ENCODE results near the gene GPR152.
"Not testable (repeated sequence)": the region's sequence is repeated elsewhere in the genome, so short reads cannot be mapped to it uniquely, and the experiment has no call there.

The GPR152 gene

DNA sequence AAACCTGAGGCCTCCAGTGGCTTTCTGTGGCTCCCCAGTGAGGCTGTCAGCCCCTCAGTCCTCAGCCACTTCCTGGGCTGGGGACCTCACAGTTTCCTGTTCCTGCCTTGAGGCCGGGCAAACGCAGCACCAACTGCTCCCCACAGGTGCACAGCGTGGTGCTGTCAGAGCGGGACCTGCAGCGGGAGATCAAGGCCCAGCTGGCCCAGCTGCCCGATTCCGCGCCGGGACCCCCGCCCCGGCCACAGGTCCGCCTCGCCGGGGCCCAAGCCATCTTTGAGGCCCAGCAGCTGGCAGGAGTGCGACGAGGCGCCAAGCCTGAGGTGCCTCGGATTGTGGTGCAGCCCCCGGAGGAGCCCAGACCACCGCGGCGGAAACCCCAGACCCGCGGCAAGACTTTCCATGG, 43.3 kb downstream of the GPR152 start:
- Histone ChIP-seq H3K4me3 (ENCODE audit: low read depth in 1 of 5, low read length in 5 of 5) (no peak overlapping the region), H3K9me3 (ENCODE audit: control insufficient read depth in 5 of 5, low read length in 5 of 5) (no peaks in the 10 kb centered on the region), H3K4me1 (ENCODE audit: control insufficient read depth in 5 of 5, insufficient read depth in 5 of 5, low read length in 5 of 5) (peaks cover 0 to 18% (median 8%) of the 10 kb centered on the region in 5 donors), H3K36me3 (ENCODE audit: control insufficient read depth in 5 of 5, insufficient read depth in 5 of 5, low read length in 5 of 5) (no peaks in the 10 kb centered on the region), H3K27ac (ENCODE audit: low read depth, low read length) (no peak overlapping the region), H3K9ac (ENCODE audit: low read length in 5 of 5) (no peak overlapping the region), H3K27me3 (ENCODE audit: control insufficient read depth in 5 of 5, insufficient read depth in 4 of 5, low read length in 5 of 5) (peaks cover 55 to 75% (median 59%) of the 10 kb centered on the region in 5 donors)

DNA sequence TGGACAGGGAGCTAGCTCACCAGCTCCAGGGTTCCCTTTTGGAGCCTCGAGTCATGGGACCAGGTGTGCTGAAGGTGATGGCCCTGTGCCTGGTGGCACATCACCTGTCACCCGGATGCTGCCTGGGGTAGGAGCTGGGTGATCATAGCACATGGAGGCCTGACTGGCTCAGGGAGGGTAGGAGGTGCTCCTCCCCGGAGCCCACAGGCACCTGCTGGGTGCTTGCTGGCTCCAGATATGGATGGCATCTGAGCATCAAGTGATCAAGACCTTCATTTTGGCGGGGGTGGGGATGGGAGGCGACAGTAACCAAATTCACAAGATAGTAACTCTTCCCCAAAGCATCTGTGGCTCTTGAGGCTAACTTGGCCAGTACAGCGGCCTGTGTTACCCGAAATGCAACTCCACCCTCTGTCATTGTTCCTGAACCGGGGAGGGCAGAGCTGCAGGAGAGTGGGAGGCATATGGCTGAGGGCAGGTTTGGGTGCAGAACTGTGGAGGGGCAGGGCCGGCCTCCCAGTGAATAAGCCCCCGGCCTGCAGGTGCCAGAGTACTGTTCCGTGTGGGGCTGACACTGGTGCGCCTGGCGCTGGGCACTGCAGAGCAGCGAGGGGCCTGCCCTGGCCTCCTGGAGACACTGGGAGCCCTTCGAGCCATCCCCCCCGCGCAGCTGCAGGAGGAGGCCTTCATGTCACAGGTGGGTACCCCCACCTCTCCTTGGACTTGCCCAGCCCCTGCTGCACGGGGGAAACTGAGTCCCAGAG, 43.9 kb downstream of the GPR152 start:
- Histone ChIP-seq H3K36me3 (ENCODE audit: control insufficient read depth in 5 of 5, insufficient read depth in 5 of 5, low read length in 5 of 5) (no peaks in the 10 kb centered on the region), H3K4me1 (ENCODE audit: control insufficient read depth in 5 of 5, insufficient read depth in 5 of 5, low read length in 5 of 5) (peaks cover 0 to 18% (median 8%) of the 10 kb centered on the region in 5 donors), H3K4me3 (ENCODE audit: low read depth in 1 of 5, low read length in 5 of 5) (no peak overlapping the region), H3K9me3 (ENCODE audit: control insufficient read depth in 5 of 5, low read length in 5 of 5) (no peaks in the 10 kb centered on the region), H3K27me3 (ENCODE audit: control insufficient read depth in 5 of 5, insufficient read depth in 4 of 5, low read length in 5 of 5) (peaks cover 55 to 74% (median 59%) of the 10 kb centered on the region in 5 donors), H3K27ac (ENCODE audit: low read depth, low read length) (no peak overlapping the region), H3K9ac (ENCODE audit: low read length in 5 of 5) (no peak overlapping the region)

DNA sequence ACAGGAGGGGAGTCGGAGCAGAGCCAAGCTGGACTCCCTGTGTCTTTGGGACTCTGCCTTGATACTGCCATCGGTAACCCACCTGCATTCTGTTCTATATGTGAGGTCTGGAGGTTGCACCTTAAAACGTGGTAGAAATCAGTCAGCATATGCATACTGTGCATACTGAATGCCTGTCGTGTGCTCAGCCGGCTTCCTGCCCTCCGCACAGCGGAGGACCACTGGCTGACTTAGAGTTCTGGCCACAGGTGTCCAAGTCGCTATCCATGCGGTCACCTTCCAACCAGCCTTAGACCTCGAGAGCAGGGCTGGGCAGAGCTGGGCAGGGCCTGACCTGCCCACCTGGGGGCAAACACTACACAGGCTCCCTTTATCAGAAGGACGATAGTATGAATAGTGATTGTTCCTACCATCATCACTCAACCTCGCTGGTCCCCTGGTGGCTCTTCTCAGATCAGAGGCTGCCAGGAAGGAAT, 44.8 kb downstream of the GPR152 start:
- Histone ChIP-seq H3K9me3 (ENCODE audit: control insufficient read depth in 5 of 5, low read length in 5 of 5) (no peaks in the 10 kb centered on the region), H3K9ac (ENCODE audit: low read length in 5 of 5) (no peak overlapping the region), H3K4me3 (ENCODE audit: low read depth in 1 of 5, low read length in 5 of 5) (no peak overlapping the region), H3K4me1 (ENCODE audit: control insufficient read depth in 5 of 5, insufficient read depth in 5 of 5, low read length in 5 of 5) (peaks cover 0 to 21% (median 8%) of the 10 kb centered on the region in 5 donors), H3K27ac (ENCODE audit: low read depth, low read length) (no peak overlapping the region), H3K36me3 (ENCODE audit: control insufficient read depth in 5 of 5, insufficient read depth in 5 of 5, low read length in 5 of 5) (no peaks in the 10 kb centered on the region), H3K27me3 (ENCODE audit: control insufficient read depth in 5 of 5, insufficient read depth in 4 of 5, low read length in 5 of 5) (peaks cover 47 to 65% (median 51%) of the 10 kb centered on the region in 5 donors)

DNA sequence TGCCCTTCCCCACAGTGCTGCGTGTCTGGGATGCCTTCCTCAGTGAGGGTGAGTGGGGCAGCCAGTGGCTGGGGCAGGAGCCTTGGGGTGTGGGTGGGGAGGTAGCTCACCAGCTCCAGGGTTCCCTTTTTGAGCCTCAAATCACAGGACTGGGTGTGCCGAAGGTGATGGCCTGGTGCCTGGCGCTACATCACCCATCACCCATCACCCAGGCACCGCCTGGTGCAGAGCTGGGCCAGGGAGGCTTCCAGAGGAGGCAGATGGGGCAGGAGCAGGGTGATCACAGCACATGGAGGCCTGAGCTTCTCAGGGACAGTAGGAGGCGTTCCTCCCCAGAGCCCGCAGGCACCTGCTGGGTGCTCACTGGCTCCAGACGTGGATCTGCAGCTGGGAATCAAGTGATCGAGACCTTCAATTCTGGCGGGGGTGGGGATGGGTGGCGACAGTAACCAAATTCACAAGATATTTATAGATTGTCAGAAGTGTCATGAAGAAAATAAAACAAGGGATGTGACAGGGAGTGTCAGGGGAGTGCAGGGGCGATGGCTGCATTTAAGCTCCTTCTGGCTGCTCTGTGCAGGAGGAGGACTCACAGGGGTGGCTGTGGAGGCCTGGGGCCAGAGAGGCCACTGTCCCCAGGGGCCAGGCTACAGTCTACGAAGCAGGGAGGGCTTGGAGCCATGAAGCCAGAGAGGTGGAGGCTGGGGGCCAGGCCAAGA, 45.4 kb downstream of the GPR152 start:
- H3K4me3 ChIP-seq (ENCODE audit: low read depth in 1 of 5, low read length in 5 of 5): no peak overlapping the region
- peaks cover 41 to 59% (median 45%) of the 10 kb centered on the region in 5 donors for H3K27me3 ChIP-seq (ENCODE audit: control insufficient read depth in 5 of 5, insufficient read depth in 4 of 5, low read length in 5 of 5)
- H3K9ac ChIP-seq (ENCODE audit: low read length in 5 of 5): no peak overlapping the region
- H3K4me1 ChIP-seq (ENCODE audit: control insufficient read depth in 5 of 5, insufficient read depth in 5 of 5, low read length in 5 of 5): peaks cover under 1 to 26% (median 12%) of the 10 kb centered on the region in 5 donors
- no peaks in the 10 kb centered on the region for H3K36me3 ChIP-seq (ENCODE audit: control insufficient read depth in 5 of 5, insufficient read depth in 5 of 5, low read length in 5 of 5)
- no peaks in the 10 kb centered on the region for H3K9me3 ChIP-seq (ENCODE audit: control insufficient read depth in 5 of 5, low read length in 5 of 5)
- no peak overlapping the region for H3K27ac ChIP-seq (ENCODE audit: low read depth, low read length)

DNA sequence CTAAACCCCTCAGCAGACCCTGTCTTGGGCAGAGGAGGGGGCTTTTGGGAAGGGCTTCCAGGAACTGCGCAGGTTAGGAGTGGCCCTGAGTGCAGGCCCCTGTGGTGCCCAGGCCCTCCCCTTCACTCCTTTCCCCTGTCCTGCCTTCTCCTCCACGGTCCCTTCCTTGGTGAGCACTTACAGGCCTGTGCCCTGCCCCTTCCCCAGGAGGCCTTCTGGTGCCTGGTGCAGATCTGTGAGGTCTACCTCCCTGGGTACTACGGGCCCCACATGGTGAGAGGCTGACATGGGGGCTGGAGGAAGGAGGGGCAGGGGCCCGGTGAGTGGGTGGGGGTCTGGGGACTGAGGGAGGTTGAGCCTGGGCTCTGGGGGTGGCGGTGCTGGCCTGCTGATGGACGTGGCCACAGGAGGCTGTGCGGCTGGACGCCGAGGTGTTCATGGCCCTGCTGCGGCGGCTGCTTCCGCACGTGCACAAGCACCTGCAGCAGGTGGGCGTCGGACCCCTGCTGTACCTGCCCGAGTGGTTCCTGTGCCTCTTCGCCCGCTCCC, 46.0 kb downstream of the GPR152 start:
- Histone ChIP-seq H3K4me1 (ENCODE audit: control insufficient read depth in 5 of 5, insufficient read depth in 5 of 5, low read length in 5 of 5) (peaks cover 2 to 28% (median 15%) of the 10 kb centered on the region in 5 donors), H3K9me3 (ENCODE audit: control insufficient read depth in 5 of 5, low read length in 5 of 5) (no peaks in the 10 kb centered on the region), H3K36me3 (ENCODE audit: control insufficient read depth in 5 of 5, insufficient read depth in 5 of 5, low read length in 5 of 5) (no peaks in the 10 kb centered on the region), H3K27ac (ENCODE audit: low read depth, low read length) (no peak overlapping the region), H3K4me3 (ENCODE audit: low read depth in 1 of 5, low read length in 5 of 5) (no peak overlapping the region), H3K9ac (ENCODE audit: low read length in 5 of 5) (no peak overlapping the region), H3K27me3 (ENCODE audit: control insufficient read depth in 5 of 5, insufficient read depth in 4 of 5, low read length in 5 of 5) (peaks cover 35 to 53% (median 38%) of the 10 kb centered on the region in 5 donors)

DNA sequence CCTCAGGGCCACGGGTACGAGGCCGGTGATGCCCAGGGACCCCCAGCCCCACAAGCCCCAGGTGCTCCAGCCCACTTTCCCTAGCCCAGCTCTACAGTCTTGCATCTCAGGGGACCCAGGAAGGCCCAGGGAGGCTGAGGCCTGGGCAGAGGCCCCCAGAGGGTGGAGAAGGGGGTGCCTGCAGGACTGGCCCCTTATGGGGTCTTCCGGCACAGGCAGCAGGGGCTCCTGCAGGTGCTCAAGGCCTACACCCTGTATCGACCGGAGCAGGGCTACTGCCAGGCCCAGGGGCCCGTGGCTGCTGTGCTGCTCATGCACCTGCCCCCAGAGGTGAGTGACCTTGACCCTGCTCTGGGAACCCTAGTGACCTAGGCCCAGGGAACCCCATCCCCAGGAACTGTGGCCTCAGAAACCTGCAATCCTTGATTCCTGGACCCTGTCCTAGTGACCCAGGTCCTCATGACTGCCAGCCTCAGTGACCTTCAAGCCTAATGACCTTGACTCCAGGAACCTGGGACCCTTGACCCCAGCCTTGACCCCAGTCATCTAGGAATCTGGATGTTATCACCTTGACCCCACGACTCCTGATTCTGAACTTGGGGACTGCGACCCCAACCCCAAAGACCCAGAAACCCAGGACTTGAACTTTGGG, 46.7 kb downstream of the GPR152 start:
- H3K9ac ChIP-seq (ENCODE audit: low read length in 5 of 5): no peak overlapping the region
- no peaks in the 10 kb centered on the region for H3K36me3 ChIP-seq (ENCODE audit: control insufficient read depth in 5 of 5, insufficient read depth in 5 of 5, low read length in 5 of 5)
- no peak overlapping the region for H3K27ac ChIP-seq (ENCODE audit: low read depth, low read length)
- peaks cover 29 to 46% (median 33%) of the 10 kb centered on the region in 5 donors for H3K27me3 ChIP-seq (ENCODE audit: control insufficient read depth in 5 of 5, insufficient read depth in 4 of 5, low read length in 5 of 5)
- no peaks in the 10 kb centered on the region for H3K9me3 ChIP-seq (ENCODE audit: control insufficient read depth in 5 of 5, low read length in 5 of 5)
- H3K4me3 ChIP-seq (ENCODE audit: low read depth in 1 of 5, low read length in 5 of 5): no peak overlapping the region
- H3K4me1 ChIP-seq (ENCODE audit: control insufficient read depth in 5 of 5, insufficient read depth in 5 of 5, low read length in 5 of 5): peaks cover 2 to 34% (median 19%) of the 10 kb centered on the region in 5 donors

DNA sequence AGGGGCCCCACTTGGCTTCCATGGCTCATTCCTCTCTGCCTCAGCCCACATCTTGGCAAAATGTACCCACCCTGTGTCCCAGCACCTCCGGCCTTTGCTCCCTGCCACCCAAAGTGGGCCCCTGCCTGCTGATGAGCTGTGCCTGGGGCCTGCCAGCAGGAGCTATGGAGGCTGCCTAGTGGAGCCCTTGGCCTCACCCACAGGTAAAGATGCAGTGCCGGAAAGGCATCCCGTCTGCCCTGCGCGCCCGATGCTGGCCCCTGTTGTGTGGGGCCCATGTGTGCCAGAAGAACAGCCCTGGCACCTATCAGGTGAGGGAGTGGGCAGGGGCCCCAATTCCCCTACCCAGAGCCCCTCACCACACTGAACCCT, 47.3 kb downstream of the GPR152 start:
- peaks cover 5 to 40% (median 26%) of the 10 kb centered on the region in 5 donors for H3K4me1 ChIP-seq (ENCODE audit: control insufficient read depth in 5 of 5, insufficient read depth in 5 of 5, low read length in 5 of 5)
- no peaks in the 10 kb centered on the region for H3K36me3 ChIP-seq (ENCODE audit: control insufficient read depth in 5 of 5, insufficient read depth in 5 of 5, low read length in 5 of 5)
- no peak overlapping the region for H3K27ac ChIP-seq (ENCODE audit: low read depth, low read length)
- H3K9me3 ChIP-seq (ENCODE audit: control insufficient read depth in 5 of 5, low read length in 5 of 5): no peaks in the 10 kb centered on the region
- H3K27me3 ChIP-seq (ENCODE audit: control insufficient read depth in 5 of 5, insufficient read depth in 4 of 5, low read length in 5 of 5): peaks cover 23 to 40% (median 26%) of the 10 kb centered on the region in 5 donors
- H3K4me3 ChIP-seq (ENCODE audit: low read depth in 1 of 5, low read length in 5 of 5): peak overlapping the region in 1 of 5 donors; percentile 6
- no peak overlapping the region for H3K9ac ChIP-seq (ENCODE audit: low read length in 5 of 5)

DNA sequence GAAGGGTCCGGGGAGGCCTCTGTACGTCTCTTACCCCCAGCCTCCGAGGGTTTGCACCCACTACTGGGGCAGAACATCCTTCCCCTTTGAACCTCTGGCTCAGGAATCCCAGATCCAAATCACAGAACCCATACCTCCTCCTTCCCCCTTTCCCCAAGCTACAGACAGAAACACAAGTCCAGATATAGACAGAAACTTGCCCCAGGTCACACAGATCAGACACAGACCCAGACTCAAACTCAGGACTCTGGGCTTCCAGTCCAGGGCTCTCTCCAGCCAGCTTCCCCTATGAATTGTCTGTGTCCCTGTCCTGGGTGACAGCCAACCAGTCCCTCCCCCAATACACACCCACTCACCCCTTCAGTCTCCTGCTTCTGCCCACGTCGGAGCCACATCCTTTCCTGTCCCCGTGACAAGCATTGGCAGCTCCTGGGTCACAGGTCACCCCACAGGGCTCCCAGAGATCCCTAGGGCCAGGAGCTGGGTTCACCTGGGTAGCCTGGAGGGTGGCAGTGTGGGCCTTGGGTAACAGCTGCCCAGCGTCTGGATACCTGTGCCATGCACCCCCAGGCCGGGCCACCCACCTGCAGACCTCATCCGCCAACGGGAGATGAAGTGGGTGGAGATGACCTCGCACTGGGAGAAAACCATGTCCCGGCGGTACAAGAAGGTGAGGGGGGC, 47.9 kb downstream of the GPR152 start:
- Histone ChIP-seq H3K27ac (ENCODE audit: low read depth, low read length) (no peak overlapping the region), H3K4me3 (ENCODE audit: low read depth in 1 of 5, low read length in 5 of 5) (peak overlapping the region in 2 of 5 donors; percentile 6 to 38), H3K9ac (ENCODE audit: low read length in 5 of 5) (no peak overlapping the region), H3K27me3 (ENCODE audit: control insufficient read depth in 5 of 5, insufficient read depth in 4 of 5, low read length in 5 of 5) (peaks cover 18 to 34% (median 22%) of the 10 kb centered on the region in 5 donors), H3K36me3 (ENCODE audit: control insufficient read depth in 5 of 5, insufficient read depth in 5 of 5, low read length in 5 of 5) (peaks cover 0 to under 1% (median 0%) of the 10 kb centered on the region in 5 donors), H3K4me1 (ENCODE audit: control insufficient read depth in 5 of 5, insufficient read depth in 5 of 5, low read length in 5 of 5) (peaks cover 7 to 42% (median 28%) of the 10 kb centered on the region in 5 donors), H3K9me3 (ENCODE audit: control insufficient read depth in 5 of 5, low read length in 5 of 5) (no peaks in the 10 kb centered on the region)

DNA sequence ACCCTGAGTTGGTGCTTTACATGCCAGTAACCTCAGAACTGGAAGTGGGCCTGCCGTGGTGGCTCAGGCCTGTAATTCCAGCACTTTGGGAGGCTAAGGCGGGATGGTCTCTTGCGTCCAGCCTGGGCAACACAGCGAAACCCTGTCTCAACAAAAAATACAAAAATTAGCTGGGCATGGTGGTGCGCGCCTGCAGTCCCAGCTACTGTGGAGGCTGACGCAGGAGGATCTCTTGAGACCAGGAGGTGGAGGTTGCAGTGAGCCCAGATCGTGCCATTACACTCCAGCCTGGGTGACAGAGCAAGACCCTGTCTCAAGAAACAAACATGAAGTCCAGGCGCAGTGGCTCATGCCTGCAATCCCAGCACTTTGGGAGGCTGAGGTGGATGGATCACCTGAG, 49.4 kb downstream of the GPR152 start:
- not testable (repeated sequence) for H3K27ac ChIP-seq (ENCODE audit: low read depth, low read length); H3K4me3 ChIP-seq (ENCODE audit: low read depth in 1 of 5, low read length in 5 of 5); H3K9me3 ChIP-seq (ENCODE audit: control insufficient read depth in 5 of 5, low read length in 5 of 5); H3K9ac ChIP-seq (ENCODE audit: low read length in 5 of 5)
- Histone ChIP-seq H3K27me3 (ENCODE audit: control insufficient read depth in 5 of 5, insufficient read depth in 4 of 5, low read length in 5 of 5) (peaks cover 5 to 21% (median 9%) of the 10 kb centered on the region in 5 donors), H3K36me3 (ENCODE audit: control insufficient read depth in 5 of 5, insufficient read depth in 5 of 5, low read length in 5 of 5) (peaks cover 0 to 16% (median 15%) of the 10 kb centered on the region in 5 donors), H3K4me1 (ENCODE audit: control insufficient read depth in 5 of 5, insufficient read depth in 5 of 5, low read length in 5 of 5) (peaks cover 8 to 43% (median 37%) of the 10 kb centered on the region in 5 donors)

All from subcutaneous abdominal adipose tissue (tissue), 5 donors.